CD1c-positive myeloid dendritic cell (primary cell): ENCODE measurements around the gene PLEKHF1.
"Not testable (repeated sequence)": the region's sequence is repeated elsewhere in the genome, so short reads cannot be mapped to it uniquely, and the experiment has no call there.

Experiments used
- DNase-seq: peaks from one replicate; pipeline ENCODE4 v3.0.0-alpha.2; 2016; ENCODE audit errors: extremely low spot score

The PLEKHF1 gene

DNA sequence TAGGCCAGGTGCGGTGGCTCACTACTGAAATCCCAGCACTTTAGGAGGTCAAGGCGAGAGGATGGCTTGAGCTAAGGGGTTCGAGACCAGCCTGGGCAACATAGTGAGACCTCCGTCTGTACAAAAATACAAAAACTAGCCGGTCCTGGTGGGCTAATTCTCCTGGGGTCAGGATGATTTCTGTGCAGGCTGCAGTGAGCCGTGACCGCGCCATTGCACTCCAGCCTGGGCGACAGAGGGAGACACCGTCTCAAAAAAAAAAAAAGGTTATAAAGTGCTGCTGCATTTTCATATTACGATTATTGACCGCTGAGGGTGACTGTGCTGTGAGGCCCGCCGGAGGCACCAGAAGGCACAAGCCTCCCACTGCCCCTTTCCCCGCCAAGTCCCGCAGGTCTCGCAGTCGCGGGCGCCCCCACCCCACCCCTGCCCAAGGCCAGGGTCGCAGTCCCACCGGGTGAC is 477 bp upstream of the PLEKHF1 start:
- DNase-seq = no peak

DNA sequence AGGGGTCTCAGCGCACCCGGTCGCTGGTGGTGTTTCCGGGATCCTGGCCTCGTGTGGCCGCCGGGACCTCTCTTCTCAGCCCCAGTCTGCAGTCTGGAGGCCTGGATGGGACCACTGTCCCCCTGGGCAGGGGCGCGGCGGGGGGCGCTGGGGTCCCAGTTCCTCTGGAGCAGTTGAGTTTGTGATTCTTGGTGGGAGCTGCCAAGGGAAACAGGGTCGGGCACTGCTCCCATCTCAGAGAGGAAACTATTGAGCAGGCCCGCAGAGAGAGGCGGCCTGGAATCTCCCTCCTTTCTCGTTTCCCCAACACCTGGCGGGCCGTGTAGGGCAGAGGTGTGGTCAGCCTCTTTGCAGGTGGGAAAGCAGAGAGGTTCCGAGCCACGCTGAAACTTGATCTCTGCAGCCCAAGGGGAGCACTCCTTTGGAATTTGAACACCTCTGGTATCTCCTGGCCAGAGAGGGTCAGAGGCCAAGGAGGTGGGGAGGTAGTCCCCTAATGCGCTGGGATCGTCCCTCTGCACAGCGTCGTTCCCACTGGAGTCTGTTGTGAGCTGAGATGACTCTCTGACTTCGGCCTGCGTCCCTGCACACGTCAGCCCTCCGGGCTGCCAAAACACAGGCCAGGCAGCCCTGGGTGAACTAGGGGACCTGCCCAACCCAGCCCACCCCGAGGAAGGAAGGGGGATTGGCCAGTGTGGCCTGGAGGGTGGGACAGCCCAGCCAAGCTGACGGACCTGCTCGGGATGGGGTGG is 741 bp downstream of the PLEKHF1 start:
- no peak for DNase-seq

DNA sequence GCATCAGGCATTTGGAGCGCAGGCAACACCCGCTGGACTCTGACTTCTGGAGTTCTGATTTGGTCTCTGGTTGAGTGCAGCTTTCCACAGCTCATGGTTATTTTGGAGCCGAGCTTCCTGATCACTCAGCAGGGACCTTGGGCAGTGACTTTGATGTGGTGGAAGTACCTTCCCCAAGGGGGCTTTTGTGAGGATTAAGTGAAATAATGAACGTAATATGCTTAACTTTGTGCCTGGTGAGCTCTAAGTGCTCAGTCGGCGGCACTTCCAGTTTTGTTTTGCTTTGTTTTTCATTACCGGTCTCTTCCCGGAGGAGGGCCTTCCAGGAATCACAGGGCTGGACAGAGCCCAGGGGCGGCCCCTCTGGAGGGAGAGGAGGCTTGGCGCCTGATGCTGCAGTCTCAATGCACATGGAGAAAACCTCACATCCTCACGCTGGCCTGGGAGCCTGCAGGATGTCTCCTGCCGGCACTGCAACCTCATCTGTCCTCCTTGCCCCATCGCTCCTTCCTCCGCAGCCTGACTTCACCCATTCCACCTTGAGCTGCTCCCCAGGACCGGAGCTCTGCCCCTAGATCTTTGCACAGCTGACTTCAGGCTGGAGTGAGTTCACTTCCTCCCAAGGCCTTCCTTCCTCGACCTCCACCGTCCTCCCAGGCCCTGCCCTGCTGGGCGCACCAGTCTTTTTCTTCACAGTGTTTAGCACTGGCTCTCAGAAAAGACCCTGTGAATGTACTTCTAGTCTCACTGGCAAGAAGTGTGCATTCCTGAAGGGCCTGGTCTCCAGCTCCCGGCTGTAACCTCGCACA is 1.5 kb downstream of the PLEKHF1 start:
- no peak for DNase-seq

DNA sequence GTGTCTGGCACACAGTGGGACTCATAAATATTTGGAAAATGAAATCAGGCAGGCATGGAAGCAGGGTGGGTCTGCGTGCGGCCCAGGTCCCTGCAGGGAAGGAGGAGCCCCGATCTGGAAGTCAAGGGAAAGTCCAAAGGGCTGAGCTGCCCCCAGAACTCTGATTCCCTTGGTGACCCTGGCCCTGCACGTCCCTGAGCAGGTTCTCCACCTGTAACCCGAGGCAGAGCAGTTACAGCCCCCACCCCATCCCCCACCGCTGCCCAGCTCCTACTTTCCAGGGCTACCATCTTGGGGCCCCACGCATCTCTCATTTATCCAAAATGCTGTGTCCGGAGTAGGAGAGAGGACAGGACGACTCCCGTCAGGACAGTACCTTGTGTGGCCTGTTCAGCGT is 2.1 kb downstream of the PLEKHF1 start:
- DNase-seq = no peak

DNA sequence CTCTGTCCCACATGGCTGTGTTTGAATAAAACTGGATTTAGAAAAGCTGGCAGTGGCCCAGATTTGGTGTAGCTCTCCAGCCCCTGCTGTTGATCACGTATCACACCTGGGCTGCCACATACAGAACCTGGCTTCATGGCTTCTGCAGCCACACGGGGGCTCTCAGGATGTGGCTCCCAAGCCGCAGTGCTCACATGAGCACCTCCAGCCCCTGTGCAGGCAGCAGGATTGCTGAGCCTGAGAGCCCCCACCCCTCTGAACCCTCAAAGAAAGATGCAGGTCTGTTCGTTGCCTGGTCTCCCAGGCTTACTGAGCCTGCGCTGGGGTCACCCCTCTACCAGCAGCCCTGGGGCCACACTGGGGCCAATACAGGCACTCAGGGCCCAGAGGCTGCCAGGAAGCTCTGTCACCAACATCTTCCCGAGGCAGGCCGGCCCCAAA is 2.7 kb downstream of the PLEKHF1 start:
- peak; percentile 22 for DNase-seq

DNA sequence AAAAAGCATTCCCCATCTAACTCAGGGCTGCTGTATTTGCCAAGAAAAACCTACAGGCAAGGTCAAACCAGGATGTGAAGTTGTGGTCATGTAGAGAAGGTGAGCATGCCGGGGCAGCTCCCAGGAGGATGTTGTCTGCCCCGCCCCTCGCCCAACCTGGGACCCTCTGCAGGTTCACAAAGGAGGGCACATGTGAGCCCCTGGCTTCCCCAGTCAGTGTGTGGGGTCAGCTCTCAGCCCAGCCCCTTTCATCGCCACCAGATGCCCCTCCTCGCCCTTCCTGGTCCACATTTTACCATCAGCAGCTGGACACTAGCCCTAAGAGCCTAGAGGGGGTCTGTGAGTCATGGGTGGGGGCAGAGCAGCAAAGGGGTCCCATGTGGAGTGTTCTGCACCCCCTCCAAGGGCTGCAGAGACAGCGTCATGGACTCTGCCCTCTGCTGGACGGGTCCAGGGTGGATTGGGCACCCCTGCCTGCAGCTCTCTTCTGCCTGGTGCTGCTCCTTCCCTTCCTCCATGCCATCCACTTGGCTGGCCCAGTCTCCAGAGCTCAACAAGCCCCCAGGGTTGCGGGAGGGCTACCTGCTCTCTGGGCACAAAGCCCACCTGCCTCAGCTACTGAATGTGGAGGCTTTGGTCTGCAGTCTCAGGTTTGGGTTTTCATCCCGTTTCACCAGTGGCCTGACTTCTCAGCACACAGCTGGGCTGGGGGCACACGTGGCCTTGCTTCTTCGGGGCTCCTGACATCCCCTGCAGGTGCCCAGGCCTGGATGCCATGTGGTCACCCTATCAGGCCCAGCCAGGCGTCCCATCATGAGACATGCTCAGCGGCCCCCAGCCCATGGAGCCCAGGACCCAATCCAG is 3.7 kb downstream of the PLEKHF1 start:
- DNase-seq = no peak

DNA sequence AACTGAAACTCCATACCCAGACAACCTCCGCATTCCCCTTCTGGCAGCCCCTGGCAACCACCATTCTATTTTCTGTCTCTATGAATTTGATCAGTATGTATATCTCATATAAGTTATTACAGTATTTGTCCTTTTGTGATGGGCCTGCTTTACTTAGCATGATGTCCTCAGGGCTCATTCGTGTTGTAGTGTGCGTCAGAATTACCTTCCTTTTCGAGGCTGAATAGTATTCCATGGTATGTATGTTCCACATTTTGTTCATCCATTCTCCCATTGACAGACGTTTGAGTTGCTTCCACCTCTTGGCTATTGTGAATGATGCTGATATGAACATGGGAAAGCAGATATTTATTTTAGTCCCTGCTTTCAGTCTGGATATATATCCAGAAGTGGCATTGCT is 5.0 kb downstream of the PLEKHF1 start:
- no peak for DNase-seq

DNA sequence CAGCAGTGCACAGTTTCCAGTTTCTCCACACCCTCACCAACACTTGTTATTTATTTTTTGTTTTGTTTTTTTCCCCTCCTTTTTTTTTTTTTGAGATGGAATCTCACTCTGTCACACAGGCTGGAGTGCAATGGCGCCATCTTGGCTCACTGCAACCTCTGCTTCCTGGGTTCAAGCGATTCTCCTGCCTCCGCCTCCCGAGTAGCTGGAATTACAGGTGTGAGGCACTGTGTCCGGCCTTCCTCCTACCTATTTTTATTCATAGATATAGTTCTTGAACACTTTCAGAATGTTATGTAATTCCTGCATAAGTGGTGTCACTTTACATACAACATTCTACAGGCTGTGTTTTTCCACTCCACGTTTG is 5.7 kb downstream of the PLEKHF1 start:
- DNase-seq = not testable (repeated sequence)

DNA sequence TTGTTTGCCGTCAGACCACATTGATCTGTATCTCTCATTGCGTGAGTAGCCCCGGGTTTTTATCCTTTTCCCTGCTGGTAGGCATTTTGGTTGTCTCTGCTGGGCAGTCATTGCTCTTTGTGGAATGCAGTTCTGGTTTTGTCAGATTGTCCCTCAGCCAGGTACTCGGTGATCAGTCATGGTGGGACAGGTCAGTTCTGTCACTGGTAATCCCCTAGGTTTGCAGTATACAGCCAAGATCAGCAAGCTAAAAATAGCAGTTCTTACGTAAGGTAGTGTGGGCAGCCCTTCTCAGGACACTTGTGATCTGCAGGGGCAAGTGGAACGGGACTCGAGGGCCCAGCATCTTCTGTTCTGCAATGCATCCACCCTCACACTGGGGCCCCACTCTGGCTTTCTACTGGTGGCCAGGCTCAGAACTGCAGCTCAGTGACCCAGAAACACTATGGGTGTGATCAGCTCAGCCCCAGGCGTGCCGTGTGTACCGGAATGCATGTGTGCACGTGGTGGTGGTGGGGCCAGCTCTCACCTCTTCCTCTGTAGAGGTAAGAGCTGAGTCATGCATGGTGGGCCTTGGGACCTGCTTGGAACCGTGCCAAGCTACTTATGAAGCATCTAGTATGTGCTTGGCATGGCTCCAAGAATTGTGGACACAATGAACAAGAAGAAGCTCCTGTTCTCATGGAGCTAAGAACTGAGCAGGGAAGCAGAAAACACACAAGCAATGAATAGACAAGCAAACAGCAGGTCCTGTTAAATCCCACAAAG is 6.3 kb downstream of the PLEKHF1 start:
- DNase-seq = peak; percentile 52

DNA sequence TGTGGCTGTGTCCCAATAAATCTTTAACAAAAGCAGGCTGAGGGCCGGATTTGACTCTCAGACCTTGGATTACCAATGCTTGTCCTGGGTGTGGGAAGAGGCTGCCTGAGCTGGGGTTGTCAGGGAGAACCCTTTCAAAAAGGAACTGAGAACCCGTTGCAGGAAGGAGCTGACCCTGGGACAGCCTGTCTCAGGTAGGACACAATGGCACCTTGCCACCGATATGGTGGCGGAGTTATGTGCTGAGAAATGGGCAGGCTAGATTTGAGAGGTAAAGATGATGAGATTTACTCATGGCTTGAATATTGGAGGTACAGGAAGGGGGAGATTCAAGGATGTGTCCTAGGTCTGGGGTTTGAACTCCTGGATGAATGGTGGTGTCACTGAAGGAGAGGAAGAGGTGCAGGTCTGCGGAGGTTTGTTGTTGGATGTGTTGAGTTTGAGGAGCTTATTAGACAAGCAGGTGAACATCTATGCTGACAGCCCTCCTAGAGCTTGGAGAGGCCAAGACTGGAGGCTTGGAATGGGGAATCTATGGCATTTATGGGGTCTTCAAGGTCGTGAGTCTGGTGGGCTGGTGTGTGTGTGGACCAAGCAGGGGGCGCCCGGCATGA is 7.2 kb downstream of the PLEKHF1 start:
- DNase-seq = no peak

DNA sequence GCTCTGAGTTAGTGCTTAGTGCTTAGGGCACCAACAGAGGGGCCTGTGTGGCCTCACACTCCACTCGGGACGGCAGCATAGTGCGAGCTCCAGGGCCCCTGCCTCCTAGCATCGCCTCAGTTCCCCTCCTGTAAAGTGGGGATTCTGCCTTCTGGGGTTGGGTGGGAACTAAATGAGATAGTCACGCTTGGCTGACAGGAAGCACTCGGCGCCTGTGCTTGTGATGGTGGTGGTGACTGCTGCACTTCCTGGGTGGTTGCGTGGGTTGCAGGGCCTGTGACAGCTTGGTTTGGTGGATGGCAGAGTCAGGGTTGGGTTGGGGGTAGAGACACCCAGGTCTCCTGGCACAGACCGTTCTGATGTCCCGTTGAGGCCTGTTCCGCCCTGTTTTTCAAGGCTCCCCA is 7.7 kb downstream of the PLEKHF1 start:
- peak; percentile 54 for DNase-seq

DNA sequence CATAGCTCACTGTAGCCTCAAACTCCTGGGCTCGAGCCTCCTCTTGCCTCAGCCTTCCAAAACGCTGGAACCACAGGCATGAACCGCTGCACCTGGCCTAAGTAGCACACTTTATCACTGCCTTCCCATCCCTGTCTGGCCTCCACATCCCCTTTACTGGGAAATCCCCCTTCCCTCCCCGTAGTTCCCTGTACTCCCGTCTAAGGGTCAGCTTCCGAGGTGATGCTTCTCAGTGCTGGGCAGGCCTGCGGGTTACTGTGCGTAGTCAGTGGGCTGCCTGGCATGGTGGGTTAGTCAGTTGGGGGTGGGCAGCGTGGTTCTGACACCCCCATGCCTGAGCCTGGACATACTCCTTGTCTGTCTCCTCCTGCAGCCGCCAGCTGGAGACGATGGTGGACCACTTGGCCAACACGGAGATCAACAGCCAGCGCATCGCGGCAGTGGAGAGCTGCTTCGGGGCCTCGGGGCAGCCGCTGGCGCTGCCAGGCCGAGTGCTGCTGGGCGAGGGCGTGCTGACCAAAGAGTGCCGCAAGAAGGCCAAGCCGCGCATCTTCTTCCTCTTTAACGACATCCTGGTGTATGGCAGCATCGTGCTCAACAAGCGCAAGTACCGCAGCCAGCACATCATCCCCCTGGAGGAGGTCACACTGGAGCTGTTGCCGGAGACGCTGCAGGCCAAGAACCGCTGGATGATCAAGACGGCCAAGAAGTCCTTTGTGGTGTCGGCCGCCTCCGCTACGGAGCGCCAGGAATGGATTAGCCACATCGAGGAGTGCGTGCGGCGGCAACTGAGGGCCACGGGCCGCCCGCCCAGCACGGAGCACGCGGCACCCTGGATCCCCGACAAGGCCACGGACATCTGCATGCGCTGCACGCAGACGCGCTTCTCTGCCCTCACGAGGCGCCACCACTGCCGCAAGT is 8.4 kb downstream of the PLEKHF1 start:
- DNase-seq = no peak

DNA sequence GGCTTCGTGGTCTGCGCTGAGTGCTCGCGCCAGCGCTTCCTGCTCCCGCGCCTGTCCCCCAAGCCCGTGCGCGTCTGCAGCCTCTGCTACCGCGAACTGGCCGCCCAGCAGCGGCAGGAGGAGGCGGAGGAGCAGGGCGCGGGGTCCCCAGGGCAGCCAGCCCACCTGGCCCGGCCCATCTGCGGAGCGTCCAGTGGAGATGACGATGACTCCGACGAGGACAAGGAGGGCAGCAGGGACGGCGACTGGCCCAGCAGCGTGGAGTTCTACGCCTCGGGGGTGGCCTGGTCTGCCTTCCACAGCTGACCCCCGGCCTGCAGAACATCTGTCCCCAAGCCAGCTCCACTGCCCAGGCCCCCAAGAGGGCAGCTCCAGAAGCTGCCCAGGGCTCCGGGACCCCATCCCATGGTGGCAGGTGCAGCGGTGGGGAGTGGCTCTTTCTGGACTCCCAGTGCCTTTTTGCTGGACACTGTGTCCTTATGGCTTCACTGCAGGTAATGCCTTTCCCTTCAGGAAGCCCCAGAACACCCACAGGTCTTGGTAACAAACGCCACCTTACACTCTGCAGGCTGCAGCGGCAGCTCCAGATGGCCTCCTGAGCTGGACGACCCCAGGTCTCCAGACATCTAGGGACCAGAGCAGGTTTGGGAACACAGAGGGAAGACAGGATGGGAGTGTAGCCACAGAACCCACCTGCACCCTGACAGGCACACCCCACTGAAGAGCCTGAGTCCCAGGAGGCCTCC is 9.3 kb downstream of the PLEKHF1 start:
- DNase-seq = no peak

DNA sequence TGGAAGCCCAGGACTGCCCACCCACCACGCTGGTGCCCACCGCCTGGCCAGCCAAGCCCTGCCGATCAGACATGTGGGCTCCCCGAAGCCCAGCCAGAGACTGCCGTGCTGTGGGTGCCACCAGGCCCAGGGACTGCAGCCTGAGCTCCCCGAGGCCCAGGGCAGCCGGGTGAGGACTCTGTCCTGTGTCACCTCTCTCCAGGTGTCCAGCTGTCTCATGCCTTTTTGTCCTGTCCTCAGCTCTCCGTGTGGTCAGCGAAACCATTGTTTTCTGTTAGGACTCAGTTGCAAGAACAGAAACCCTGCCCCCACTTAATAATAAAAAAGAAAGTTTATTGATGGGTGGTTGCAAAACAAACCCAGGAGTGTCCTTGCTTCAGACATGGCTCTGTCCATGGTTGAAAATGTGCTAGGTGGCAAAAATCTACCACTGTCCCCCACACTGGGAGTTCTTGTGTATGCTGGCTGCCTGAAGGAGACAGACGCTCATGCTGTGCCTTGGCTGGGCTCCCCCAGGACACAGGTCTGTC is 9.9 kb downstream of the PLEKHF1 start:
- no peak for DNase-seq

DNA sequence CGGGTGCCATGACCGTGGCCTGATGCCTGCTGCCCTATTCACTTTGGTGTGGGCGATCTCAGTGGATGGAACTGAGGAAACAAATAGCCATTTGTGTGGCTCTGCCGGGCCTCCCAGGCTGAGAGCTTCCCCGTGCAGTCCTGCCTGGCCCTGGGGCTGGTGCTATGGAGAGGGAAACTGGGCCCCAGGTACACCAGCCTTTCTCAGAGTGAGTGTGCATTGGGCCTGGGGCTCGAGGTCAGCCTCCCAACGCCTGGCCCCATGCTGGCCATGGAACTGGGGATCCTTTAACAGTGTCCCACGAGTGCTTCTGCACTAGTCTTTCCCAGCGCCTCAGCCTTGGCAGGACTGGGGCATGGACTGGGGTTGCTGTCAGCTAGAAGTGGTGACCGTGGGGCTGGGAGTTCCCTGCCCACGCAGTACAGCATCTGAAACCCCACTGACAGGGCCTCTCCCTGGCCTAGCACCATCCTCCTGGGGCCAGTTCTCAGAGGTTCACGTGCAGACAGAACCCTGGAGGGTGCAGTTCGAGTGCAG is 10.5 kb downstream of the PLEKHF1 start:
- DNase-seq = no peak

DNA sequence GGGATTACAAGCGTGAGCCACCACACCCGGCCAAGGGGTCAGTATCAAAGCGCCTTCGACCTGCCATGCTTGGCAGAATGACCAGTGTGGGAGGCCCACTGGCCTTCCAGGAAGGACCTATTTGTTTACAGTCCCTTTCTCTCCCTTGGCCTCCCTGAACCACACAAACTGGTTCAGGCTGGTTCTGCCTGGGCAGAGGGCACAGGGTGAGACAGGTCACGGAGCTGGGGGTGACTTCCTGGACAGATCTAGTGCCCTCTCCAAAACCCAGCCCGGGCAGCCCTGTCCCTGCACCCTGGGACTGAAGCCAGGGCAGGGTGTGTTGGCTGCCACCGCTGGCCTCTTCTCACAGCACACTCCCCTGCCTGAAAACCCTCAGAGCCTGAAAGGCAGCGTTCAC is 11.3 kb downstream of the PLEKHF1 start:
- no peak for DNase-seq

DNA sequence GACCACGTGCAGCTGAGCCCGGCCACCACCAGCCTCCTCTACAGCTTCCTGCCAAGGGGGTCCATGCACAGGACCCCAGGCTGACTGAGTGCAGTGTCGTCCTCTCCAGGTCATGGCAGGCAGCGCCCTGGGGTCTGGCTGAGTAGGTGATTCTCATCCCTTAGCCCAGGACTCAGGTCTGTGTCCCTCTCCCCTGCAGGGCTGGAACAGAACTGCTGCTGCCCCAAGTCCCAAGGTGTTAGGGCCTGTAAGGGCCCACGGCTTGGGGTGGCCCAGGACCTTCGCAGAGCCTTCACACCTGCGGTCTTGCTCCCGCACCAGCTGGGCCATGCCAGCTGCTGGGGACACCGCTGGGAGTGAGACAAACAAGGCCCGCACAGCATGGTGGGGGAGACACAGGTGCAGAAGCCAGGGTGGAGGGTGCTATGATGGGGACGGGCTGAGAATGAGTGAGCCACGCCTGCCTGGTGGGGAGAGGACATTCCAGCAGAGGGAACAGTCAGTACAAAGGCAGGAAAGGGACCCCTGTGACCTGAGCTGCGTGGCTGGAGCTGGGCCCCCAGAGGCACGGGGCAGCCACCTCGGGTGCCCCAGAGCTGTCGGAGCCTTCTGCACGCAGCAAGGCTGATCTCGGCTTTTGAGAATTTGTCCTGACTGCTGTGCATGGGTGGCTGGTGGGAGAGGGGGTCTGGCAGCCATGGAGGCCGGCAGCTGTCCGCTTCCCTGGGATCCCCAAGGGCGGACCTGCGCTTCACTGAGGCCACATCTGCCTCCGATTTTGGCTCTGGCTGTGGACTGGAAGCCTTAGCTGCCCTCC is 11.9 kb downstream of the PLEKHF1 start:
- DNase-seq = no peak
